HG03280 (cell line): Measurements from ENCODE around the gene RELN.
"Not testable (repeated sequence)": the region's sequence is repeated elsewhere in the genome, so short reads cannot be mapped to it uniquely, and the experiment has no call there.

Source experiments
- ATAC-seq: cut with Tn5 transposase; IDR thresholded peaks from one replicate; pipeline ENCODE4 v1.9.1; 2021; ENCODE audit warnings: mild to moderate bottlenecking, moderate library complexity; ENCODE audit not compliant: unreplicated experiment

RELN gene

DNA sequence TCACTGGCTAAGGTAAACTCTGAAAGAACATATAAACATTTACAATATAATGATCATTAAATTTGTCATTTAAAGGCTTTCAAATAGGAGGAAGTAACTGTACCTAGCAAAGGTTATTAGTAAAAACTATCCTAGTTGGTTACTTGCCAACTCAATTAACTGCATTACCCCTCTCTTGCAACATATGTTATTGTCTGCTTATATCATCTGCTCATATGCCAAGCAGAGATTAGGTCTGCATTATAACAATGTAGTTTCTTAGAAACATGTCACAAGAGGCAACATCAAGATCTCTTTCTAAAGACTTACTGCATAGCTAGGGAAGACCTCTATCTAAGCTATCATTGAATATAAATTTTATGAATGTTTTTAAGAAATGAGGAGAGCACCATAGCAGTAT lies 132.5 kb downstream of the RELN start:
- ATAC-seq, result no peak

DNA sequence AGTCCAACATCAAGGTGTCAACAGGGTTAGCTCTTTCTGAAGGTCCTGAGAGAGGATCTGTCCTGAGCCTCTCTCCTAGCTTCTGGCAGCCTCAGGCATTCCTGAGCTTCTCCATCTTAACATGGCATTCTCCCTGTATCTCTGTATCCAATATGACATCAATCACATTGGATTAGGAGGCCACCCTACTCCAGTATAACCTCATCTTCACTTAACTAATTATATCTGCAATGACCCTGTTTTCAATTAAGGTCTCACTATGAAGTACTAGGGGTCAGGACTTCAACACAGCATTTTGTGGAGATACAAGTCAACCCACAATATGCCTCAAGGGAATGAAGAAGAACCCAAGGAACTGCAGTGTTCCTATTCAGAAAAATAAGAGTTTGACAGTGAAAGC lies 133.8 kb downstream of the RELN start:
- no peak for ATAC-seq

DNA sequence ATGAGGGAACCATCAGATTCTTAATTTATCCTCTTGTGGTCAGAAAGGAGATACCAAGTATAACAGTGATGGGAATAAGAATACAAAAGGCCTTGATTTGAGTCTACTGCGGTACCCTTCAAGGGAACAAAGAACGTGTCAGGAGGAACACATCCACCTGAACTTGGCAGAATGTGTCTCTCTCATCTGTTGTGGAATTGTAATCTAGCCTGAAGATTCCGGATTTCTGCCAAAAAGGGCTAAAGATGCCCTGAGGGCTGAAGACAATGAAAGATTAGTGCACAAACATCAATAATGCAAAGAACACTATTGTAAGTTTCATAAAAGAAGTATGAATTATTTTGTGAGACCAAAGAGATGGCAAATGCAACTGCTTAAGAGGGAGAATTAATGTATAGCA lies 134.8 kb downstream of the RELN start:
- no peak for ATAC-seq

DNA sequence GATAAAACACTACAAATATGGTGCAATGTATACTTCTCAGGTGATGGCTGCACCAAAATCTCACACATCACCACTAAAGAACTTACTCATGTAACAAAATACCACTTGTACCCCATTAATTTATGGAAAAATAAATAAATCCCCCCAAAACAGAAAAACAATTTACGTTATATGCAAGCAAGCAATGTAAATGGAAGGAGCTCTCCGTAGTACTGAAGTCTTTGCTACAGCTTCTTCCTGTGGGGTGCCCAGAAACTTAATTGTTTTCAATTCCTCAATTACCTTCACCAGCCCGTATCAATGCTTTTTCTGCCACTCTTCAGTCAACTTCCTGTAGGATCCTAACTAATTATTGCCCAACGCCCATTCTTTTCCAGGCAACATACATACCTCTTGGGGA lies 138.1 kb downstream of the RELN start:
- no peak for ATAC-seq

DNA sequence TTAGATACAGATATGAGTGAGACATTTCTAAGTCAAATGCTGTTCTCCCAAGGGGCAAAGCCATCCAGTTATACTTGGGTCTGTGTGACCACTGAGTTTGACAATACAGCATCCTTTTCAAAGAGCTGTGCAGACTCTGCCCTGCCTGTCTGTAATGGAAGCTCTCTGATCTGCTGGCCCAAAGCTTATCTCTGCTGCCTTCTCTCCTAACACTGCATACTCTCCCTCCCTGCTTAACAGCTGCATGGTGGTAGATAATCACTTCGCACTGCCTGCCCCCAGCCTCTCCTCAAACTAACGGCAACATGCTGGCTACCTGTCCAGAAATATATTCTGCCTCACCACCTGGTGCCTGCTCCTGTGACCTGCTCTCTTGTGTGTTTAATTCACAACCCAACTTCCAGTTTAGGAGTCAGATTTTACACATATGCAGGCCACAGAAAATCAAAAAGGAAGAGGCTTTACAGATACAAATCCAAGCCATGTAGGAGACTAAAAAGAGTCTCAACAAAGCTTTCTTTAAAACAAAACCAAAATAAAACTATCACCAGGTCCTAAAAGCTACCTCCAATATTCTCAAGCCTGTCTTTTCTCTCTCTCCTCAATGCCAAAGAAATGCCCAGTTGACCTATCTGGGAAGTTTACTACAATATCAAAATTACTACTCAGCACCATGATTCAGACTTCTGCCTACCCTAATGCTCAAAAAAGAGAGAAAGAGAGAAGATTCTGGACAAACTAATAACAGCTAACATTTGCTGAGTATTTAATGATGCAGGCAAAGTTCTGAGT lies 145.6 kb downstream of the RELN start:
- ATAC-seq, result no peak

DNA sequence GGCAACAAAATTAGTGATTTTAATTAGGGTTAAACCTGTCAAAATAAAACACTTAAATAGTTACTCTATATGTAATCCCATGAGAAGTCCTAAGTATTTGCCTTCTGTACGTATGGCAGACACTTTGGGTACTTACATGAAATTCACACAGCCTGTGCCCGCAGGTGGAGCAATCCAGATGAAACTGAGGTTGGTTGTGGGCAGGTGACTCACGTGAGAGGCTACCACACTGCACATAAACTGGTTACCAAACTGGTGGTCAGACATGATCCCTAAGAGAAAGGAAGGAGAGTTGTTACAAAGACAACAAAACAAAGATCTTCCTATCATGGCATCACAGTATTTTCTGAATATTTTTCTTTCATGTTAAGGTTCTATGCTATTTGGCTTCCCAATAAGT lies 156.1 kb downstream of the RELN start:
- no peak for ATAC-seq

DNA sequence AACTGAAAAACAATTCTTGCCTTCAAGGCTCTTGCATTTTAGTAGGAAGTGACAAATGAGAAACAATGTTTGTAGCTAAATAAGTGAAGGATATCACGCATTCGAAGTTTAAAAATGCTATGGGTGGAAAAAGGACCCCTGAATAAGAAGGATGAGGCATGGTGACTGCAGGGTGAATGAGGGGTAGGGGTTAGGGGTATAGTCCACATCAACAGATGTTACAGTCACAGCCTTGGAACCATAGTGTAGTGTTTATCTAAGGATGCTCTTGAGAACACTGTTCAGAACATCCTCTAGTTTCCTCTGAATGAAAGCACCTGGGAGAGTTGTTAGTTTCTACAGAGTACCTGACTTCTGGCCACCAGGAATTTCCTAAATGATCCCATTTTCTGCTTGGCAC lies 157.0 kb downstream of the RELN start:
- ATAC-seq, result no peak

DNA sequence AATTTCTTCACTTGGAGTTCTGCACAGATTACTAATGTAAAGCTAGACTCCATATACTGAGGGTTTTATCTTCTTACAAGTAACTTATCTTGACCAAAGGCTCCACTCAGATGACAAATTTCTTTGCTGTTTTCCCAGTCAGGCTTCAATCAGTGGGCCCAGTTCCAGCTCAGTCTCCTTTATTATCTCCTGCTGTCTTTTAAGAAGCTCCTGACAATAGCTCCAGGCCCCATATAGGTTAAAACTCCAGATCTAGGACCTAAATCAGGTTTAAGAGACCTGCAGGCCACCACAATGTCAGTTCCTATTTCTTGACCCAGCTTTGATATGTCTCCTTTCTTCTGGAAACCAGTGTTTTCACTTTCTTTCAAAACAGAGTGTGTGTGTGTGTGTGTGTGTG lies 165.2 kb downstream of the RELN start:
- ATAC-seq, result no peak

DNA sequence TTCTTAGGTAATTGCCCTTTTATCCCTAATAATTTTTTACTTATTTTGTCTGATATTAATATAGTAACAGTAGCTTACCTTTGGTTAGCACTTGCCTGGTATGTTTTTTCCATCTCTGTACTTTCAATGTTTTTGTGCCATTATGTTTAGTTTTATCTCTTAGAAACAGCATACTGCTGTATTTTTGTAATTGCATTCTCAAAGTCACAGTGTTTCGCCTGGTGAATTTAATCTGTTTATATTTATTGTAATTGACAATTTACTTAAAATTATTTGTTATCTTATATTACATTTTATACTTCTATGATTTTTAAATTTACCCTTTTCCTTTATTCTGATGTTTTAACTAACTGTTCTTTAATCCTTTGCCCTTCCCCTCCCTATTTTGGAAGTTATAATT lies 166.4 kb downstream of the RELN start:
- ATAC-seq, result no peak

DNA sequence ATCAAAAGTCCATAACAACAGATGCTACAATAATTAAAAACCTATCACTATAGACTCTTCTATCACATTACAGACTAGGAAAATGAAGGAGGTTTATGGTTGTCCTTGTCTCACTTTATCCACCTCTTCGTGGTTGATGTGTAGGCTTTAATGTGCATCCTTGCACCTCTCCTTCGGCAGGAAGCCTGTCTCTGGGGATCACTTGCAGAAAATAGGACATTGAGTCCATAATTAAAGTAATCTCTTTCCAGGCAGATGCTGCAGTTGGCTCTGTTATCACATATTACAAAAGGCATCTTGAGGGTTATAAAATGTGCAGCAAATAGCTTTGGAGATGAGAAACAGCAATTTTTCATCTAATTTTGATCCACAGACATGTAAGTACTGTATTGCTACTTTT lies 168.4 kb downstream of the RELN start:
- ATAC-seq, result no peak

DNA sequence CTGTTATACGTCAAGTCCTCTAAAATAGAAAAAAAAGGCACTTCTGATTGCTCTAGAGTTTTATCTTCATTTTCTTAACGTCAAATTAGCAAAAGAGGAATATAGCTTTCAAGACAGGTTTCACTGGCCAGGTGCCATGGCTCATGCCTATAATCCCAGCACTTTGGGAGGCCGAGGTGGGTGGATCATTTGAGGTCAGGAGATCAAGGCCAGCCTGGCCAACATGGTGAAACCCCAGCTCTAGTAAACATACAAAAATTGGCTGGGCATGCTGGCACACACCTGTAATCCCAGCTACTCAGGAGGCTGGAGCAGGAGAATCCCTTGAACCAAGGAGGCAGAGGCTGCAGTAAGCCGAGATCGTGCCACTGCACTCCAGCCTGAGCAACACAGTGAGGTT lies 173.5 kb downstream of the RELN start:
- ATAC-seq, result not testable (repeated sequence)

DNA sequence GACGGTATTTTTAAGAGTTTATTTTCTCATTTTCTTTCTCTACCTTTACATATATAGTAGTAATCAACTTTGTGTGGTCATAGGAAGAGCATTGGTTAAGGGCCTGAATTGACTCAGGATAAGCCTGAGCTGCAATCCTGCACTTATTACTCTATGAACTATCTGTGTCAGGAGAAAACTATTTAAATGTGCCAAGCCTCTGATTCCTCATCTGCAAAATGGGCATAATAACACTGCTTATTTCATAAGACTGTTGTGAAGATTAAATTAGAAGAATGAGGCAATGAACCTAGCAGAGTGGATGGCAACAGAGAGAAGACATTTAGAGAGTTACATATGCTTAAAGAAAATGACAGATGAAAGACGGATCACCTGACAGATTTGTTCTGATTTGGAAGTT lies 175.5 kb downstream of the RELN start:
- no peak for ATAC-seq

DNA sequence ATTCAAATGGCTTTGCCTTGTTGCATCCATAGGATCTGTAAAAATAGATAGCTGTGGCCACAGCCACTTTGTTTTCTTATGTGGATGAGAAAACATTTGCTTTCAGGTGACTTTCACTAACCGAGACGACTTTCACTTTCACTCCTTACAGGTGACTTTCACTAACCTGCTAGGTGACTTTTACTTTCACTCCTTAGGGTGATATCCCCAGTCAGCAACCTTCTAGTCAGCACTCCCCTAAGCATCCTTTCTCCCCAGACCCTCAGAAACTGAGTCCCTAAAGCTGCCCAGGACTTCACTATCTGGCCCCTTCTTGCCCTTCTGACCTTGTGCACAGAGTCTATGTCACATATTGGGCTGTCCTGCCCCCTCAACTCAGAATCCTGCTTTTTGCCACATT lies 177.5 kb downstream of the RELN start:
- ATAC-seq, result no peak

DNA sequence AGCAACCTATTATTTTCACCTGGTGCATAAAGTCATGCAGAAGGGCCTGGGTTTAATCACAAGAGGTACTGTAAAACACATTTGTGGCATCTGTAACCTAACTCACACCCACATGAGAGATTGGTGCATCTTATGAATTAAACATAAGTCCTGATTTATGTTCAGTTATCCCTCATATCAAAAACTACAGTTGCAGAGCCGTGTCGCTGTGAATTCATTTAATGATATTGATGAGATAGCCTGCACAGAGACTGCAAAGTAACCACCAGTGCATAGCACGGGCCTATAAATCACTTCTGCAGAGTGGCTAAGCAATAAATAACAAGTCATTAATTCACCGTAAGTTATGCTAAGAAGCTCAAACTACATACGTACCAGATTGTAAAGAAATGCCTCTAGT lies 178.2 kb downstream of the RELN start:
- no peak for ATAC-seq

DNA sequence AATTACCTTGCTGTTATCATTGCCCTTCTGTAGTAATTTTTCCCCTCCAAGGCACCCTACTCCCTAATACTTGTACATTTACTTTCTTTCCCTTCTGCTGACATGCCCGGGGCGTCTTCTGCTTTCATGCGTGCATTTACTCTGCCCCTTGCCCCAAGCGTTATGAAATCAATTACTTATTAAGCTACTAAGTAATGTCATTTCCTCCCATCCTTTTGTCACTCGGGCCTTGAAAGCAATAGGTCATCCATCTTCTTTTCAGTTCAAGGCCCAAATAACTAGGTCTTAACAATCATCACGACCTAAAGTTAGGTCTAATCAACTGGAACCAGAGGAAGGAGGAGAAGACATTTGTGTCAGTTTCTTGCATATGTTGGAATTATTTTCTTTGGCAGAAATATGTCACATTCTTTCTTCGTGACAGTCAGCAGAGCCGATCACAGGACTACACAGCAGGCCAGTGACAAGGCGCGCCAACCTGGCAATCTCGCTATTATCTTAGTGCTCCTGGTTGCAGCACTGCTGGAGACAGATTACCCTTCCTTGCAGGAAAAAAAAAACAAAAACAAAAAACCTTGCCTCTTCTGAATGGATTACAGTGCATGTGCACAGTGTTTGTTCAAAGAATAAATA lies 179.2 kb downstream of the RELN start:
- no peak for ATAC-seq

DNA sequence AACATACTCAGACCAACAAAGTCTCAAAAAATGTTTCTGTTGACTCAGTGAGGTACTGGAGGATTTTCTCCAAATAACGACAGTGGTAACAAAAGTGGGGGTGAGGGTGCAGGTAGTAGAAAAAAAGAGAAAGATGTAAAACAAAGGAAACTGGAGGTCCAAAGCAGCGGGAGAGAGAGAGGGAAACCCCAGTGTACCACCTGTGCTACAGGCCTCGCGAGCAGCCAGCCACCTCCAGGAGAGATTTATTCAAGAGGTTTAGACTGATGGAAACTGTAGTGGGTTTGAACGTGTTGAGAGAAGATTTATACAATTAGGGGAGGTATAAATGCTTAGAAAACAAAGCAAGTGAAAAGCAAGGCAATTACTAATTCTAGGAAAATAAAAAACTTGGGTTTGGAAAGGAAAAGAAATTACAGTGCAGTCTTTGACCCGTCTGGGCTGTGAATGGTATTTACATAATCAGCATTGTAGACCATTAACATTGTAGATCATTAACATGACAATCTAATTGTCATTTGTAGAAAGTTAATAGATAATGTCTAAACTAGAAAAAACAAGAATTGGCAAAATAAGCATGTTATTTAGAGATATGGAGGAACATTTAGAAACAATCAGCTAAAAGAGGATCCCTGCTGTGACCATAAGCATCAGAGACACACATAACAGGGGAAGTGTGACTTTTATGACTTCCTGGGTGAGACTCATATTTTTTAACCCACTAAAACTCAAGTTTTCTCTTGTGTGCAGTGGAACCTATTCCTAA lies 180.0 kb downstream of the RELN start:
- ATAC-seq, result no peak

DNA sequence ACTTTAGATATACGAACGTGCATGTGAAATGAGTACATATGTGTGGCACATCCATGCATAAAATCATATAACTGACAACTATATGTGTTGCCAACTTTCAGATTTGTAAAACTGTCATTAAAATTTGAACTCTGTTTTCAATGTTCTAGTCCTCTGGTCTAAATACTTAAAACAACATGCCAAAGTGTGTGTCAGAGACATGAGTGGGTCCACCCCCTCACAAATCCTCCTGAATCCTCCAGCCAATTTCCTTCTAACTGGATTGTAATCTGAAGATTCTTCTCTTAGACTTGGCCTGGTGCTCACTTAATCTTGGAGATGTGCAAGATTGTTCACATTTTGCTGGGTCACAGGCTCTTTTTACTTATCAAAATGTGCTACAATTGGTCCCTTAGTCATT lies 184.1 kb downstream of the RELN start:
- no peak for ATAC-seq

DNA sequence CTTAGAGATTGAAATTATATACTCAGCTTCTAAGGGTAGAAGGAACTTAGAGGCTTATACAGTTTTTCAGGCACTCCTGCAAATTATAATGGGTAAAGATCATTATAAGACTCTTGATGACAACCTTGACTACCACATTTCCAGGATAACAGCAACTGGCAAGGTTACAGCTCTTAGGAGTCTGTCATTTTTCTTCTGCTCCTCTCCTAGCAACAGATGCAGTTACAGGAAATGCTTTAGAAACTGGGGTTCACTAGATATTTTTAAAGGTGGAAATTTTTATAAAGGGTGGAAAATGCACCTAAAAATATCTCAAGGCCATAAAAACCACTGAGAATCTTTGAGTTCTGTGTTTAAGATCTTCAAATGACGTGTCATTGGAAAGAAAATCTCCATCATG lies 185.8 kb downstream of the RELN start:
- no peak for ATAC-seq

DNA sequence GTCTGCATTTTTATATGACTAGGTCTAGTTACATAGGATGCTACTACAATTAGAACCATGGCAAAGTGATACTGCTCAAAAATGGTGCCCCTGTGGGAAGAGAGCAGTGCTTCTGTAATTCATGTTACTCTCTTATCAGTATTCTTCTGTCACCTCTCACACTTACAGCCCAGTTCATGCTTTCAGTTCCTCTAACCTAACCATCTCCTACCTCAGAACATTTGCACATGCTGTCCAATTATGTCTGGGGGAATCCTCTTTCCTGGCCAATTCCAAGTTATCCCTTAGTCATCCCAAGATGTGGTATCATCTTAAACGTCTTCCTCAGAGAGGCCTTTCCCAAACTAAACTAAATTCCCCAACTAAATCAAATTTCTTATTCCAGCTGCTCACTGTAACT lies 190.2 kb downstream of the RELN start:
- no peak for ATAC-seq

DNA sequence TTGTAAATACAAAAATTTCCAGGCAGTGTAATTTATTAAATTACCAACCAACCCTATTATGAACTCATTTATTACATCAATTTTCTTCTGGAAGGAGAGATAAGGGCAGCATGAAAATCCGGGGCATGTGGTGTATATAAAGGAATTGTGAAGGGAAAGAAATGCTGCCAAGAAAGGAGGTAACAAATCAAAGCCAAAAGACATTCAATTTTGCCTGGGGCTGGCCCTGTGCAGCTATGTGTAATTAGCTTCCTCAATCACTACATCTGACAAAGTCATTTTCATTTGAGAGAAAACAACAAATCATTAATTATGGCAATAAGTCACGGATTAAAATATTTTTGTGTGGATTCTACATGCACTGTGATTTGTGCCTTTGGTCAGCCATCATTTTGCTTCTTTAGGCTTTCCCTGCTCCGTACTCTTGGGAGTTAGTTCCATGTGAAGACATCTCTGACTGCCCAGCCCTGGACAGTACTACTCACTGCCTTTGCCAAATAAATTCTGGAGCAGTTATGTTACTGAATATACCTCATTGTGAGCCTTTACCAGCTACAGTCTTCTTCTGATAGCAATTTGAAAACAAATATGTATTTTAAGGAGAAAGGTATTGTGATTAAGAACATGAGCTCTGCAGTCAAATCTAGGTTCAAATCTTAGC lies 191.7 kb downstream of the RELN start:
- ATAC-seq, result no peak

DNA sequence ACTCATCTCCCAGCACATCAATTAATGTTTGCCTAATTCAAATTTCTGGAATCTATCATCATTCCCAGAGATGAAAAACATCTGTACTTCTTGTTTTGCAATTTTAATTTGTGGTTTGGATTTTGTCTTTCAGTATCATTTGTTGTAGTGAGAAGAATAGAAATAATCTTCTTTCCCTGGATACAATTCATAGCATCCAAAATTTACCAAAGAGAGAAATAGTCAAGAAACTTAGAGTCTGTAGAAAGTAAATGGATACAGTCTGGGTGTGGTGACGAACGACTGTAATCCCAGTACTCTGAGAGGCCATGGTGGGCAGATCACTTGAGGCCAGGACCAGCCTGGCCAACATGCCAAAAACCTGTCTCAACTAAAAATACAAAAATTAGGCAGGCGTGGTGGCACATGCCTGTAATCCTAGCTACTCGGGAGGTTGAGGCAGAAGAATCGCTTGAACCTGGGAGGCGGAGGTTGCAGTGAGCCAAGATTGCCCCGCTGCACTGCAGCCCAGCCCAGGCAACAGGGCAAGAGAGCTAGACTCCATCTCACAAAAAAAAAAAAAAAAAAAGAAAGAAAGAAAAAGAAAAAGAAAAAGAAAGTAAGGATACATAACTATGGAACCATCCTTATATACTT lies 193.0 kb downstream of the RELN start:
- ATAC-seq, result no peak
